ENCODE measurements around the gene HLA-DRB1. TPM values are rescaled to one million over a fixed set of nuclear protein-coding genes. Genes with fewer than 3 reads are reported as not detected.

HLA-DRB1 gene
- total RNA-seq, 4 donors from 2014 or later: 3.7 to 68.8 (median 22.4) TPM

GRCh38 chr6:32614366-32615081 lies 24.9 kb upstream of the HLA-DRB1 start:
- 0 to 17% methylated on average over 1 of the region's 1 CpG for WGBS, 2 donors
- H3K36me3 ChIP-seq: no peaks in the 10 kb centered on the region
- H3K27me3 ChIP-seq: no peaks in the 10 kb centered on the region
- no peak overlapping the region for H3K4me3 ChIP-seq
- DNase-seq: no peak
- TF ChIP-seq POLR2A (IDR thresholded peaks at IDR 0.05): no peak
- TF ChIP-seq, protein P1, sequence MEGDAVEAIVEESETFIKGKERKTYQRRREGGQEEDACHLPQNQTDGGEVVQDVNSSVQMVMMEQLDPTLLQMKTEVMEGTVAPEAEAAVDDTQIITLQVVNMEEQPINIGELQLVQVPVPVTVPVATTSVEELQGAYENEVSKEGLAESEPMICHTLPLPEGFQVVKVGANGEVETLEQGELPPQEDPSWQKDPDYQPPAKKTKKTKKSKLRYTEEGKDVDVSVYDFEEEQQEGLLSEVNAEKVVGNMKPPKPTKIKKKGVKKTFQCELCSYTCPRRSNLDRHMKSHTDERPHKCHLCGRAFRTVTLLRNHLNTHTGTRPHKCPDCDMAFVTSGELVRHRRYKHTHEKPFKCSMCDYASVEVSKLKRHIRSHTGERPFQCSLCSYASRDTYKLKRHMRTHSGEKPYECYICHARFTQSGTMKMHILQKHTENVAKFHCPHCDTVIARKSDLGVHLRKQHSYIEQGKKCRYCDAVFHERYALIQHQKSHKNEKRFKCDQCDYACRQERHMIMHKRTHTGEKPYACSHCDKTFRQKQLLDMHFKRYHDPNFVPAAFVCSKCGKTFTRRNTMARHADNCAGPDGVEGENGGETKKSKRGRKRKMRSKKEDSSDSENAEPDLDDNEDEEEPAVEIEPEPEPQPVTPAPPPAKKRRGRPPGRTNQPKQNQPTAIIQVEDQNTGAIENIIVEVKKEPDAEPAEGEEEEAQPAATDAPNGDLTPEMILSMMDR (IDR thresholded peaks at IDR 0.05): no peak
- H3K9me3 ChIP-seq: no peaks in the 10 kb centered on the region
- H3K4me1 ChIP-seq: no peaks in the 10 kb centered on the region
- H3K27ac ChIP-seq: no peak overlapping the region
- intact Hi-C loops (cut with DNase I): no loop called here

GRCh38 chr6:32613475-32613874 lies 23.8 kb upstream of the HLA-DRB1 start:
- H3K36me3 ChIP-seq: no peaks in the 10 kb centered on the region
- no peak overlapping the region for H3K27ac ChIP-seq
- DNase-seq: no peak
- intact Hi-C loops (cut with DNase I): no loop called here
- no peaks in the 10 kb centered on the region for H3K4me1 ChIP-seq
- H3K27me3 ChIP-seq: no peaks in the 10 kb centered on the region
- TF ChIP-seq, protein P1 (IDR thresholded peaks at IDR 0.05): no peak
- TF ChIP-seq POLR2A (IDR thresholded peaks at IDR 0.05): no peak
- no peaks in the 10 kb centered on the region for H3K9me3 ChIP-seq
- no peak overlapping the region for H3K4me3 ChIP-seq
- 6 to 35% methylated on average over 6 of the region's 6 CpGs for WGBS, 2 donors

- Histone ChIP-seq H3K27ac (peak overlapping the region in 1 of 4 donors; percentile 73), H3K36me3 (no peaks in the 10 kb centered on the region), H3K27me3 (no peaks in the 10 kb centered on the region), H3K9me3 (no peaks in the 10 kb centered on the region), H3K4me3 (no peak overlapping the region), H3K4me1 (no peaks in the 10 kb centered on the region)
- intact Hi-C loops (cut with DNase I): no loop called here
- no peak for DNase-seq
- 25 to 26% methylated on average over 3 of the region's 3 CpGs for WGBS, 2 donors
- TF ChIP-seq, protein P1 (IDR thresholded peaks at IDR 0.05): no peak
- no peak for TF ChIP-seq POLR2A (IDR thresholded peaks at IDR 0.05)
Observed at GRCh38 chr6:32610682-32611296, 21.1 kb upstream of the HLA-DRB1 start.

DNA sequence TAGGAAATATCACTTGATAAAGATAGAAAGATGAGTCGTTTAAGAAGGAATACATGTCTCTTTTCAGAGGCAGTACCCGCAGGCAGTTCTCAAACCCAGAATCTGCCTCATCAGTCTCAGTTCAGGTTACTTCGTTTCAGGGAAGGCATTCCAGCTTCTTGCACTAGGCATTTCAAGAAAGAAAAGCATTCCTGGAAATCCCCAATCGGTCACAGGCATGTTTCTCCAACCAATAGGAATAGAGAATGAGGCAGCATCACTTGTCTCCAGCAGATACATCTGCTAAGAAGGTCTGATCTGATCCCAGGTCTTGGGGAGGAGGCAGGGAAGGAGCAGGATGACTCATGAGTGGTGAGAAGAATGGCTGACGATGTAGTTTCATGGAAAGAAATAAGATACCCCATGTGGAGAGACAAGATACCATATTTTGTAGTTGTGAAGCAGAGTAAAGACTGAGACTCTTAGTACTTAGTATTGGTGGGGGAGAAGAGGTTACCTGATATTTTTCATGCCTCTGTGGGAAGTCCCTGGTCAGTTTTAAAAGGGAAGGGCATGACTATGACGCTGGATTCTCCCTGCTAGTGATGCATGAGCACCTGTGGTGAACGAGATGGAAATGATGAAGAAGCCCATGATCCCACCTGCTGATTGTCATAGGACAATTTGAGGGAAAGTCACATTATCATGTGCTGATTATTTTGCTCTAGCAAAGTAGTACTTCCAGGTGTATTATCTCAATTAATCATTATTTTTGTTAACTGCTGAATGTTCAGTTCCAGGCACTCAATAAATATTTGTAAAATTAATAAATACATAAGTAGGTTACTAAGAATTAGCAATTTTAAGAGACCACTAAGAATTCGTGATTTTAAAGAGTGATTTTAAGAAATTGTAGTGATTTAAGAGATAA lies 20.3 kb upstream of the HLA-DRB1 start:
- Histone ChIP-seq H3K27ac (peak overlapping the region; percentile 46 to 82 (median 62)), H3K4me3 (peak overlapping the region in 1 of 4 donors; percentile 45), H3K4me1 (no peaks in the 10 kb centered on the region), H3K36me3 (no peaks in the 10 kb centered on the region), H3K9me3 (no peaks in the 10 kb centered on the region), H3K27me3 (no peaks in the 10 kb centered on the region)
- 1 to 9% methylated on average over 8 of the region's 8 CpGs for WGBS, 2 donors
- intact Hi-C loops (cut with DNase I): no loop called here
- no peak for TF ChIP-seq POLR2A (IDR thresholded peaks at IDR 0.05)
- TF ChIP-seq, protein P1 (IDR thresholded peaks at IDR 0.05): no peak
- DNase-seq: no peak

GRCh38 chr6:32609391-32609730 lies 19.7 kb upstream of the HLA-DRB1 start:
- H3K36me3 ChIP-seq: no peaks in the 10 kb centered on the region
- H3K4me1 ChIP-seq: no peaks in the 10 kb centered on the region
- H3K4me3 ChIP-seq: no peak overlapping the region
- no peak for DNase-seq
- intact Hi-C loops (cut with DNase I): no loop called here
- TF ChIP-seq POLR2A (IDR thresholded peaks at IDR 0.05): no peak
- TF ChIP-seq, protein P1 (IDR thresholded peaks at IDR 0.05): no peak
- H3K9me3 ChIP-seq: no peaks in the 10 kb centered on the region
- WGBS, 2 donors: 53 to 76% methylated on average over 2 of the region's 3 CpGs
- H3K27ac ChIP-seq: peak overlapping the region in 3 of 4 donors; percentile 48 to 82 (median 52)
- H3K27me3 ChIP-seq: no peaks in the 10 kb centered on the region
